T-helper 1 cell treated with Interleukin-12 subunit alpha and Interleukin-12 subunit beta and Interleukin-4 antibody, amounts not matched to agents 30 ng/mL and 1 ng/mL, for 36 hours (primary cell): ENCODE measurements around the gene GP9. TPM values are rescaled to one million over a fixed set of nuclear protein-coding genes. Genes with fewer than 3 reads are reported as not detected.
"Not testable (repeated sequence)": the region's sequence is repeated elsewhere in the genome, so short reads cannot be mapped to it uniquely, and the experiment has no call there.

Experiments
- intact Hi-C: fragments of 100-400 bp; cut with micrococcal nuclease; formaldehyde crosslinking; loops from one replicate; pipeline ENCODE4 v1.15.1; 2024
- total RNA-seq: library from RNA; stranded (reverse); gene quantifications from 2 replicates; pipeline ENCODE4 v1.2.3, GENCODE V29; 2022

The GP9 gene
- total RNA-seq, 1 donor from 2014 or later, result not detected

DNA sequence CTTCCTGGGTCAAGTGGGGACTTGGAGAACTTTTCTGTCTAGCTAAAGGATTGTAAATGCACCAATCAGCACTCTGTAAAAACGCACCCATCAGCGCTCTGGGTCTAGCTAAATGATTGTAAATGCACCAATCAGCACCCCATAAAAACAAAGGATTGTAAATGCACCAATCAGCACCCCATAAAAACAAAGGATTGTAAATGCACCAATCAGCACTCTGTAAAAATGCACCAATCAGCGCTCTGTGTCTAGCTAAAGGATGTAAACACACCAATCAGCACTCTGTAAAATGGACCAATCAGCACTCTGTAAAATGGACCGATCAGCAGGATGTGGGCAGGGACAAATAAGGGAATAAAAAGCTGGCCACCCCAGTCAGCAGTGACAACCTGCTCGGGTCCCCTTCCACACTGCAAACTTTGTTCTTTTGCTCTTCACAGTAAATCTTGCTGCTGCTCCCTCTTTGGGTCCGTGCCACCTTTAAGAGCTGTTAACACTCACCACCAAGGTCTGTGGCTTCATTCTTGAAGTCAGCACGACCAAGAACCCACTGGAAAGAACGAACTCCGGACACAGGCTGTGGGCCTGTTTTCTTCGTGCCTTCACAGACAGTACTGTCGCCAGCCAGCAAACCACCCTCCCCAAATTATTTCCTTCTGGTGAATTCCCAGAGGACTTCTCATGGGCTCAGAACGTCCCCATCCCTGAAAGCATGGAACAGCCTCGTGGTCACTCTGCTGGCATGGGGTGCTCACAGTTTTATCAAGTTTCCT is 8.9 kb downstream of the GP9 start:
- intact Hi-C loops, result loop anchor here (2.0 kb wide), 1 partner anchor 75 kb away; the partner anchor contains the start of gene CFAP92

DNA sequence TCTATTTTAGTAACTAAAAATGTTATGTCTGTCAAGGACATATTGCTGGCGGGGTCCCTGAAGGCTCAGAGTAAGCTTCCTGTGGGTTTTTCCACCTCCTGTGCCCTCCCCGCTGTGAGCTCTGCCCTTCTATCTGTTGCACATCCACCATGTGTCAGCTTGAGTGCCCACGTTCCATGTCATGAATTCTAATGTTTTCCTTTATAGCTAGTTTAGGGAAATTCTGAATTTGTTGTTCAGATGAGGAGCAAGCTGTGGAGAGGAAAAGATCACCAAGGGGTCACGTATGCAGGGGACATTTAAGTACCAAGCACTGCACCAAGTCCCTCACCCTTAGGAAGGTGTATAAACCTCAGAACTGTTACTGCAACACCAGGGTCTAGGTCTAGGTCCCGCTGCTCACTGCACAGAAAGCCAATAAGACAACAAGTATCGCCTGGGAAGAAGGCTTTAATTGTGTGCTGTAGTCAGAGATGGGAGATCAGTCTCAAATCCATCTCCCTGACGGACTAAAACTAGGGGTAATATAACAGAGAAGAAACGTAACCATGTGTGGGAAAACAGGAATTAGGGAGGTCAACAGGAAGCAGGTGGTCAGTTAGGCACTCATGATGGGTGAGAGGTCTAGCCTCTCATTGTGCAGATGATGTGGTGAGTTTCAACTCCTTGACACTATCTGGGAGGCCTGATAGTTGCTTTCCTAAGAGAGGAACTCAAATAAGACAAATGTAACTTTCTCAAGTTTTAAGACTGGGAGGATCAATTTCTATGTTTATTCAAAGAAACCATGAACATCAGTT is 9.7 kb downstream of the GP9 start:
- intact Hi-C loops, result no loop called here

DNA sequence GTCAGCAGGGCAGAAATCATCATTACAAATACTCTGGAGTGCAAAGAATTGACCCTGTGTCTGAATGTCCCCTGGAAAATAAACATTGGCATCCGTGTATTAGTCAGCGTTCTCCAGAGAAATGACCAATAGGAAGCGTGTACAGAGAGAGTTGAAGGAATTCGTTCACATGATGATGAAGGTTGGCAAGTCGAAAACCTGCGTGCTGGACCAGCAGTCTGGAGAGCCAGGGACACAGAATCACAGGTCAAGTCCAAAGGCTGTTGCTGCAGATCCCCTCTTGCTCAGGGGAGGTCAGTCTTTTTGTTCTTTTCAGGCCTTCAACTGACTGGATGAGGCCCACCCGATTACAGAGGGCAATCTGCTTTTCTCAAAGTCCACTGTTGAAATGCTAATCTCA is 16.6 kb downstream of the GP9 start:
- intact Hi-C loops, result no loop called here

DNA sequence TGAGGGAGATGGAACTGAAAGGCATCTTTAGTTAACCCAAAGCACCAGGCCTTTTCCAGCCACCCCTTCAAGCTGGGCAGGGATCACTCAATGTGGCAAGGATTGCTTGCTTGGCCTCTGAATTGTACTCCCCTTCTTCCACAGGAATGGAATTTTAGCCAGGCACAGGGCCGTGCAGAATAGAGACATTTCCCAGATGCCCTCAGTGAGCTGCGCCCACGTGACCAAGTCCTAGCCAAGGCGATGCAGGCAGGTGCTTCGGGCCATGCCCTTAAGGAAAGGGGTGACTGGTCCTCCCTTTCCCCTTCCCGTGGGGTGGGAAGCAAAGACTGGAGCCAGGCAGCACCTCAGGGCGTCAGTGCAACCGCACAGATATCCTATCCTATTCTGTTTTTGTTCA is 17.9 kb downstream of the GP9 start:
- intact Hi-C loops, result no loop called here

DNA sequence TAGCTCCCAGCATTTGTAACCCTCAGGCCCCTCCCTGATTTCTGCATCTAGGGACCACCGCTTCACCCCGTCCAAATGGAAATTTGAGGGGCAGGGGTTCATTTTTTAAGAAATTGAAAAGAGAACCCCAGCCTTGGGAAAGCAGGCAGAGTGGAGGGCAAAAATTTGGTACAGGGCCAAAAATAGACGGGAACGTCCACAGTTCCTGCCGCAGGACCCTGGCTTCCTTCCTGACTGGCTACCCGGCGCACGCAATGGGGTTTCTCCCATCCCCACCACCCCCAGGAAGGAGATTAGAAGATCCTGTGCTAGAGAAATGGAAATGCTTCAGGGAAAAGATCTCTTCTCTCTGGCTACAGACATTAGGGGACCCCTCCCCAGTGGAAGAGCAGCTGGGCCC is 20.9 kb downstream of the GP9 start:
- intact Hi-C loops, result no loop called here

DNA sequence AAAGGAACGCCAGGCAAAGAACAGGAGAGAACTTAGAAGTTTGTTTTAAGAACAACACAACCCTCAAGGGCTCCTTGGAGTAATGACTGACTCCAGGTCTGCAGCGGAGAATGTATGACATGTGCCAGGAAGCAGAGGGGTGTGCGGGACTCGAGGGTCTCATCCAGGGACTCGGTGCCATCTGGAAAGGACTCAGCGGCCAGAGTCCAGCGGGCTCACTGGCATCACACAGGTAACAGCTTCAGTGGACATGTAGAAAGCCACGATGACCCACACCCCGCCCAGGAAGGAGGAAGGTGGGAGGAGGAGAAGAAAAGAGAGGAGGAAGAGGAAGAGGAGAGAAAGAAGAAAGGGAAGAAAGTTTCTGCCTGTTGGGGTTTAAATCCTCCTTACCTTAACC is 21.4 kb downstream of the GP9 start:
- intact Hi-C loops, result no loop called here

DNA sequence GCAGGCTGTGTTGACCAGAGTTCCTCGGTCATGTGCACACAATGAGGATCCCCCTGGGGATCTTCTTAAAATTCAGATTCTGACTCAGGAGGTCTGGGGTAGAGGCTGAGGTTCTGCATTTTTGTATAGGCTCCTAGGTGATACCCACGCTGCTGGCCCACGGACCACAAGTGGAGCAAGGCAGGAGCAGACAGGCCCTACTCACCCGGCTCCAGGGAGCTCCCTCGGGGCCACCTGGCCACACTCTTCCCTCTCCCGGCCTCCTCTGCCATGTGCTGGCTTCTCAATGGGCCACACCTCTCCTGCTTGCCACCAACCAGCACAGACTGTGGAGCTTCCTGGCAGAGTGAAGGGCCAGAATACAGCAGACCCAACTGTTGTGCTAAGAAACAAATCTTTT is 23.9 kb downstream of the GP9 start:
- intact Hi-C loops, result no loop called here

DNA sequence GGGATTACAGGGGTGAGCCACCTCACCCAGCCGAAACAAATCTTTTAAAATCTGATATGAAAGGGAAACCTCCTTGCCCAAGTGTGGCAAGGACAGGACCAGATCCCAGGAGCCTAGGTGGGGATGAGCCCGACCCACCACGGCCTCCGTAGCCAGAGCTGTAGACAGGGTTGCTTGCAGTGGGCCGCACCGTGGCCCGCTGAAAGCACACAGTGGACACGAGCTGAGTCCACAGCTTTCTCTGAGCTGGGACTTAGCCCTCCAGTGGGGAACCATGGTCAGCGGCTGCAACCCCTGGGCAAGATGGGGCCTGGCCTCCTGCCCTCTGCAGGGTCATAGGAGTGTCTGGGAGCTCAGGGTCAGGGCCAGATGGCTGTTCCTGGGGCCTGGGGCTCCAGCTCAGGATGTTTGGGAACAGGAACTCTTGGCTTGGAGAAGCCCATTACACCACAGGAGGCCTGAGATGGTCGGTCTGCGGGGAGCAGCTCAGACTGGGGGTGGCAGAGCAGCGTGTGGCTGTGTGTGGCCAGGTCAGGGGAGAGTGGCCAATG is 24.7 kb downstream of the GP9 start:
- intact Hi-C loops, result no loop called here

DNA sequence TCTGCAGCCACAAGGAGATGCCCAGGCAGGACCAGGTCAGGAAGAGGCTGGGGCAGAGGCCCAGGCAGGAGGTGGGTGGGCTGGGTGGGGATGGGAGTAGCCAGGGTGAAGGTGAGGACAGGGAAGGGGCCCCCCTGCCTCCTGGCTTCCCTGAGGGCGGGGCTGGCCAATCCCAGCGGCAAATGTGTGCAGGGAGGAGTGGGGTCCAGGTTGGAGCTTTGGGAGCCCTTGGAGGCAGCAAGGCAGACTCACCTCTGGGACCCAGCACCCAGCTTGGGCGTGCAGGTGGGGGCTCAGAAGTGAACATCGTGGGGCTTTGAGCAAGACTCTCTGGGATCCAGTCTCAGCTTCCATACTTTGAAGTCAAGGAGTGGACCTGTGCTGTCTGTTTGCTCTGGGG is 25.2 kb downstream of the GP9 start:
- intact Hi-C loops, result no loop called here

DNA sequence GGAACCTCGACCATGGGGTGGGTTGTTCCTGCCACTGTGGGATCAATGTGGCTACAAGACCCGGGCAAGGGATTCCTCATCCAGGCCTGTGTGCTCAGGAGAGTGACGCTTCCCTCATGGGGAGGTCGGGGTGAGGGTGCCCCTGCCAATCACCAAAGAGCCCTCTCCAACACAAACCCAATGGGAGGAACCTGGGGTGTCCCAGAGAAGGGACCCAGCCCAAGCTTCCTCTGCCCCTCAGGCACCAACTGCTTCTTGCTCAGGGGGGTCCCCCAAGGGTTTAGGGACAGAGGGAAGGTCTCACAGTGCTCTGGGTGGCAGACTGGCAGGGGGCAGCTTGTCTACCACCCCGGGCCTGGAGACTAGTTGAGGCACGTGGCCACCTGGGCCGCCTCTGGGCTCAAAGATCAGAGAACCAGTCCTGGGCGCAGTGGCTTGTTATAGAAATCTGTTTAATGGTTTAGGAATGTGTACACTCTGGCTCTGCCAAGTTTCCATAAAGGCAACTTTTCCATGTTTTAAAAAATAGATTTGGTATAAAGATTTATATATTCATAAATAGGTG is 26.6 kb downstream of the GP9 start:
- intact Hi-C loops, result no loop called here

DNA sequence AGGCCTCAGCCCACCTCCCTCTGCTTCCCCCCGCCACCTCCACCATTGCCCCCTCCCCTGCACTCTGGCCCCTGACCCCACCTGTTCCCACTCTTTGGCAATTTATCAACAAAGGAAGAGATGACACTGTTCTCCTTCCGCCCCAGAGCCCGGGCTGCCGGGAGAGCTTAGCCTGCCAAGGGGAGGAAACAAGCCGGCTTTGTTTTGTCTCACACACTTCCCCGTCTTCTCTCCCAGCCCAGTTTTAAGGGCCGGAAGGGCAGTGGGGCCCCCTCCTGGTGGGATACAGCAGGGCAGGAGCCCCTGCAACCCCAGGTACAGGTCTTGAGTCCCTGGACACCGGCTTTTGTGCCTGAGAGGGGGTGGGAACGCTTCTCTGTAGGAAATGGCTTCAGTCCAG is 27.3 kb downstream of the GP9 start:
- intact Hi-C loops, result not testable (repeated sequence)

DNA sequence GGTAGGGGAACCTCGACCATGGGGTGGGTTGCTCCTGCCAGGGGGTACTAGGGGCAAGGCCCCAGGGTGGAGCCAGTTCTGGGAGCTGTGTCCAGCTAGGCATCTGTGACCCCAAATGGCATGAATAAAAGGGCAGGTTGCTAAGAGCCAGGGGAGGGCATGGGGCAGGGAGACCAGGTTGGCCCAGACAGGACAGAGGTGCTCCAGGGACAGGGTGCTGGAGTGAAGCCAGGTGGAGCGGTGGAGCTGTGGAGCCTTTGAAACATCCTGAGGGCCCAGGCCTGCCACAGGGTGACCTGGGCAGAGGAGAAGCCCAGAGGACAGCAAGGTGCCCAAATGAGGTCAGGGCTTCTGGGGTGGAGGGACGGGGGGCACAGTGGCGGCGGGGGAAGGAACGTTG is 27.7 kb downstream of the GP9 start:
- intact Hi-C loops, result not testable (repeated sequence)

DNA sequence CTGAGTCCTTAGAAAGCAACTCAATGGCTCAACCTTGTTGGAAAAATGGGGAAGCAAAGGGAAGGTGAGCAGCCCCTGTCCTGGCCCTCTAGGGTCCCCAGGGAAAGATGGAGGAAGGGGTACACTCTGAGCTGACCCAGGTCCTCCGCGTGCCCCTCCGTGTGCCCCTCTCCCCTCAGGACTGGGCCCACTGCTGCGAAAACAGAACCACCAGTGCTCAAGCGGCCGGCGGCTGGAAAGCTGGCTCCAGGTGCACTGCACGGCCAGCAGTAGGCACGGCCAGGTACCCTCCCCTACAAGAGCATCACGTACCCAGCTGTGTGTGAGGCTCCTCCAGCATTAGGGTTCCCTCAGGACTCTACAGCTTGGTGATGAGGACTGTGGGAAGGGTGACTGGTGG is 34.7 kb downstream of the GP9 start:
- intact Hi-C loops, result no loop called here

DNA sequence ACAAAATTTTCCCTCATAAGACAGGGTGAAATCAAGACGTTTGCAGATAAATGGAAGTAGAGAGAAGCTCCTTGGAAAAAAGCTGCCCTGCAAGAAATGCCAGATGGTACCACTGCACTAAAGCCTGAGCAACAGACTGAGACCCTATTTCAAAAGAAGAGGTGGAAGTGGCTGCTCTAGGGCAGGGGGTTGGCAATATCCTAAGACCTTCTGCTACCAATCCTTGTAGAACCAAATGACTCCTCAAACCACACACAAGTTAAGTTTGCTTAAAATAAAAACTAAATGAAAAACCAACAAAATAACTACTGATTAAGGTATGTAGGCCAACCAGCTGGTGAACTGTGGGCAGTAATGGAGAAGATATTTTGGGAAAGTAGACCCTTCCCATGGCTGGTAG is 39.7 kb downstream of the GP9 start:
- intact Hi-C loops, result no loop called here

DNA sequence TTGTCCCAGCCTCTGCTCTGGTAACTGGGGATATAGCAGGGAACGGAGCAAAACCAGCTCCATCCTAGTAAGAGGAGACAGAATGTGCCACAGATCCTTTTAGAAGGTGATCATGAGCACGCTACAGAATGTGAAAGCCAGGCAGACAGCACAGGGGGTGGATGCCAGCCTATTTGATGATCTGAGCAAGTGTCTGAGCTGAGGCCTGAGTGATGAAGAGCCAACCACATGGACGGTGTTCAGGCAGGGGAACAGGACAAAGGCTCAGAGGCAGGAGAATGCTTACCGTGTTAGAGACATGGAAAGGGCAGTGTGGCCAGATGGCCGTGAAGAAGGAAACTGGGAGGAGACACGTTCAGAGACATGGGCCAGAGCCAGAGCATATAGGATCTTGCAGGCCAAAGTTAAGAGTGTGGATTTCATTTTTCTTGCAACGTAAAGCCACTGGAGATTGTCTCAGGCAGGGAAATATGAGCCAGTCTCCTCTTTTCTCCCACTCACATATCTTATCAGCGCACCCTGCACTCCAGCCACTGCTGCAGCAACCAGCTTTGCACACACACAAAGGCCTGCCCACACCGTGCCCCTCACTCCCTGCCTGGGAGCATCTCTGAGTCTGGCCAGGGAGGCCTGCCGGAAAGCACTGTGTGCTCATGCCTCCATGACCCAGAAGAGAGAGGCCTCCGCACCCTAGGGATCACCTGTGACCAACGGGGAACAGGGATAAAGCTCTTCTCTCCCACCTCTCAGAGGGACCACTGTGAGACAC is 41.0 kb downstream of the GP9 start:
- intact Hi-C loops, result no loop called here

DNA sequence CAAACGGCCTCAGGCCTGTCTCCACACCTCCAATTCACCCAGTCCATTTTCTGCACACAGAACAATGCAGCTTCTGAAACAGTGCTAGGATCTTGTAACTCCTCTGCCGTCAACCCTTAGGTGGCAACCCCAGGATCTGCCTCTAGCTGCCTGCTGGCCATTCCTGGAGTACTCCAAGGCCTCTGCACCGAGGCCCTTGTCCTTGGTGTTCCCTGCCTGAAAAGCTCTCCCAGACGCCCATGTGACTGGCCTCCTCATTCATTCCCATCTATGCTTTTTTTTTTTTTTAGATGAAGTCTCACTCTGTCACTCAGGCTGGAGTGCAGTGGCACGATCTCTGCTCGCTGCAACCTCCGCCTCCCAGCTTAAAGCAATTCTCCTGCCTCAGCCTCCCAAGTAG is 42.7 kb downstream of the GP9 start:
- intact Hi-C loops, result no loop called here

DNA sequence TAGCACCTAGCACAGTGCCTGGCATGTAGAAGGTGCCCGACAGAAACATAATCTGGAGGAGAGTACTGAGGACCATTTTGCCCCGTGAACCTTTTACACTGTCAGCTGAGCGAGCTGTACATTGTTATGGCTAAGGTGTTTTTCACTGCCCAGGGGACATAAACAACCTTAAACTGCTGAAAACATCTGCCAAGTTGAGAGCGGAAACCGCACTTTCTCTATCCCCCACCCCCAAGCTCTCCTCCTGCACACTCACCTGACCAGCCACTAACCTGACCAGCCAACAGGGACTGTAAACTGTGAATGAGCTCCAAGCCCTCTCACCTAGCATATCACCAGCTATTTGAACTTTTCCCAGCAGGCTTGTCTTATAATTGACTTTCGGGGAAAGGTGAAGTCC is 43.5 kb downstream of the GP9 start:
- intact Hi-C loops, result no loop called here

DNA sequence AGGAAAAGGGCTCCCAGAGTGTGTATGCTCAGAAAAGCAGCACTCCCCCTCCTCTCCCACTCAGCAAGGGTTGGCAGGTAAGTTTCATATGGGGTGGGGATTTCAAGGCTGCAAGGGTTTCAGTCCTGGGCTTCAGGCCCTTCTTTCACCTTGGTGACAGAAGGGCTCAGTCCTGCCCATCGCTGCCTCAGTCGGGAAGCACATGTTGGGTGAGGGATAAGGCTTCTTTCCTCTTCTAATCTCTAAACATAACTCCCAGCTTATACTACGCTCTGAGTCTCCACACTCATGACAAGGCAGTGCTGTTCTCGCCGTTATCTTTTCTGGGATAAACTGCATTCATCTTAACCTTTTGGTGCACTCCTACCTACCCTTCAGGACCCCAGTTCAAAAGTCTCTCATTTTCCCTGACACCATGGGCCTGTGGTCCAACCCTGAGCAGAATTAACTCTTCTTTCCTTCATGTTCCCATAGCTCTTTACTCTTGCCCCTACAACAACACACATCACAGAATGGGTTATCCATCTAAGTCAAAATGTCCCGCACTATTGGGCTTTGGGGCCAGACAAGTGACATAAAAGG is 44.0 kb downstream of the GP9 start:
- intact Hi-C loops, result no loop called here

DNA sequence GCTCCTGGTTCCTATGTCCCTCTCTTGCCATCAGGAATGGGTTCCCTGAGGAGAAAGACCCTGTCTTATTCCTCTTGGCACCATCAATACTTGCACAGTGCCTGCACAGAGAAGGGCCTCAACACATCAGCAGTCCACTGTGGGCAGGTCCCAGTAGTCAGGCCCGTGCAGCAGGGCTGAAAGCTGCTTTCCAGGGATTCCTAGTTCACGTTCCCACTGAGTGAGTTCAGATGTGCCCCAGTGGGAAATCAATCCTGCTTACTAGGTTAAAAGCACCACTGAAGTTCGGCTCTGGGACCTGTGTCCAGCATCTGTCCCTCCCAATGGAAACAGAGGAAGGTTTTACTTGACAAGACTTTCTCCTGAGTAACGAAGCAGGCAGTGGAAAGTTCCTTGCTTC is 45.3 kb downstream of the GP9 start:
- intact Hi-C loops, result no loop called here

DNA sequence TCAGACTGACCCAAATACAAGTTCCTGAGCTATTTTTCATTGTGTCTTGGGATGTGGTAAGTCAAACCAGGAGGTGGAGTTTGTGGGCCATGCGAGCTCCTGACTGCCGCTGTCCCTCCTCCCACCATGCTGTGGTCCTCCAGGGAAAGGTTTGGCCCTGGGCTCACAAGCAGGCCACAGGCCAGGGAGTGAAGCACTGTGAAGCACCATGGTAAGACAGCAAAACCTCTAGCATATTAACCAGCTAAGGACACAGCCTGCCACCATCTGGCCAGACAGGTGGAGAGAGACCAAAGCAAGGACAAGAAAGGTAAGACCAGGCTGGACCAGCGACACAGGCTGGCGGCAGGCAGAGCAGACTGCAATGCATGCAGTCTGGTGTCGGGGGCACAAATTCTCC is 45.7 kb downstream of the GP9 start:
- intact Hi-C loops, result no loop called here
